Stimulated activated memory B cell treated with anti-CD40 and anti-IgM and Interleukin-4, amounts not matched to agents 10 μg/mL and 1 μg/mL and 100 μg/mL, for 72 hours (primary cell): ENCODE measurements around the gene DHX34.
A peak's percentile ranks its signal among the peaks of the same experiment; 100 is the strongest.
"Not testable (repeated sequence)": the region's sequence is repeated elsewhere in the genome, so short reads cannot be mapped to it uniquely, and the experiment has no call there.

Experiments
- ATAC-seq: fragments of 150-1000 bp; cut with Tn5 transposase; 2 replicates; pipeline ENCODE4 v1.10.0; 2021
- H3K27ac Mint-ChIP-seq: one replicate; pipeline ENCODE4 v1.8.0; 2022; ENCODE audit warnings: mild to moderate bottlenecking, mixed read lengths
- H3K27me3 Mint-ChIP-seq: one replicate; pipeline ENCODE4 v1.8.0; 2022; ENCODE audit warnings: mixed read lengths
- H3K36me3 Mint-ChIP-seq: one replicate; pipeline ENCODE4 v1.8.0; 2022; ENCODE audit warnings: mixed read lengths
- H3K4me1 Mint-ChIP-seq: one replicate; pipeline ENCODE4 v1.8.0; 2022; ENCODE audit warnings: mixed read lengths
- H3K4me3 Mint-ChIP-seq: one replicate; pipeline ENCODE4 v1.8.0; 2022; ENCODE audit warnings: mild to moderate bottlenecking, moderate library complexity, mixed read lengths
- H3K9me3 Mint-ChIP-seq: one replicate; pipeline ENCODE4 v1.8.0; 2022; ENCODE audit warnings: mixed read lengths

DHX34 gene

GRCh38 chr19:47373246-47374240, 24.4 kb downstream of the DHX34 start:
- H3K4me1 Mint-ChIP-seq, result no peaks in the 10 kb centered on the region
- H3K27ac Mint-ChIP-seq, result no peak overlapping the region
- peaks cover 53% of the 10 kb centered on the region for H3K36me3 Mint-ChIP-seq
- no peak for ATAC-seq
- H3K27me3 Mint-ChIP-seq, result no peaks in the 10 kb centered on the region
- no peak overlapping the region for H3K4me3 Mint-ChIP-seq
- no peaks in the 10 kb centered on the region for H3K9me3 Mint-ChIP-seq

- no peaks in the 10 kb centered on the region for H3K9me3 Mint-ChIP-seq
- ATAC-seq, result no peak
- no peaks in the 10 kb centered on the region for H3K4me1 Mint-ChIP-seq
- H3K27ac Mint-ChIP-seq, result no peak overlapping the region
- no peak overlapping the region for H3K4me3 Mint-ChIP-seq
- no peaks in the 10 kb centered on the region for H3K27me3 Mint-ChIP-seq
- peaks cover 52% of the 10 kb centered on the region for H3K36me3 Mint-ChIP-seq
Observed at GRCh38 chr19:47374876-47375693, 26.0 kb downstream of the DHX34 start.

- no peaks in the 10 kb centered on the region for H3K27me3 Mint-ChIP-seq
Observed at GRCh38 chr19:47375694-47376588, 26.8 kb downstream of the DHX34 start.

GRCh38 chr19:47376589-47377144, 27.6 kb downstream of the DHX34 start:
- Mint-ChIP-seq H3K4me1 (peaks cover 12% of the 10 kb centered on the region), H3K27me3 (no peaks in the 10 kb centered on the region), H3K27ac (no peak overlapping the region), H3K9me3 (peaks cover 2% of the 10 kb centered on the region), H3K4me3 (no peak overlapping the region), H3K36me3 (peaks cover 63% of the 10 kb centered on the region)
- no peak for ATAC-seq

More at GRCh38 chr19:47375694-47376588, 26.8 kb downstream of the DHX34 start:
- H3K4me3 Mint-ChIP-seq, result no peak overlapping the region
- no peaks in the 10 kb centered on the region for H3K9me3 Mint-ChIP-seq
- peaks cover 56% of the 10 kb centered on the region for H3K36me3 Mint-ChIP-seq
- peaks cover 5% of the 10 kb centered on the region for H3K4me1 Mint-ChIP-seq
- no peak for ATAC-seq
- H3K27ac Mint-ChIP-seq, result no peak overlapping the region

GRCh38 chr19:47377208-47377701, 28.1 kb downstream of the DHX34 start:
- H3K27me3 Mint-ChIP-seq, result no peaks in the 10 kb centered on the region
- H3K4me1 Mint-ChIP-seq, result peaks cover 18% of the 10 kb centered on the region
- peaks cover 64% of the 10 kb centered on the region for H3K36me3 Mint-ChIP-seq
- no peak overlapping the region for H3K4me3 Mint-ChIP-seq
- peaks cover 2% of the 10 kb centered on the region for H3K9me3 Mint-ChIP-seq
- ATAC-seq, result no peak
- no peak overlapping the region for H3K27ac Mint-ChIP-seq

- H3K27ac Mint-ChIP-seq, result no peak overlapping the region
- H3K4me1 Mint-ChIP-seq, result peaks cover 21% of the 10 kb centered on the region
- no peaks in the 10 kb centered on the region for H3K27me3 Mint-ChIP-seq
- H3K9me3 Mint-ChIP-seq, result peaks cover 2% of the 10 kb centered on the region
- peaks cover 65% of the 10 kb centered on the region for H3K36me3 Mint-ChIP-seq
- ATAC-seq, result no peak
- H3K4me3 Mint-ChIP-seq, result no peak overlapping the region
Observed at GRCh38 chr19:47377801-47378200, 28.7 kb downstream of the DHX34 start.

- Mint-ChIP-seq H3K27ac (no peak overlapping the region), H3K9me3 (peaks cover 2% of the 10 kb centered on the region), H3K4me3 (no peak overlapping the region), H3K36me3 (peaks cover 65% of the 10 kb centered on the region), H3K27me3 (no peaks in the 10 kb centered on the region), H3K4me1 (peaks cover 25% of the 10 kb centered on the region)
- no peak for ATAC-seq
Observed at GRCh38 chr19:47378246-47378645, 29.1 kb downstream of the DHX34 start.

- Mint-ChIP-seq H3K4me3 (no peak overlapping the region), H3K9me3 (peaks cover 2% of the 10 kb centered on the region), H3K36me3 (peaks cover 65% of the 10 kb centered on the region), H3K4me1 (peaks cover 28% of the 10 kb centered on the region), H3K27ac (peak overlapping the region; percentile 24), H3K27me3 (no peaks in the 10 kb centered on the region)
- no peak for ATAC-seq
Observed at GRCh38 chr19:47379381-47379938, 30.3 kb downstream of the DHX34 start.

GRCh38 chr19:47380559-47380958, 31.4 kb downstream of the DHX34 start:
- no peak overlapping the region for H3K27ac Mint-ChIP-seq
- peaks cover 2% of the 10 kb centered on the region for H3K9me3 Mint-ChIP-seq
- no peaks in the 10 kb centered on the region for H3K27me3 Mint-ChIP-seq
- peaks cover 28% of the 10 kb centered on the region for H3K4me1 Mint-ChIP-seq
- peaks cover 65% of the 10 kb centered on the region for H3K36me3 Mint-ChIP-seq
- no peak overlapping the region for H3K4me3 Mint-ChIP-seq
- ATAC-seq, result no peak

GRCh38 chr19:47381121-47381520, 32.0 kb downstream of the DHX34 start:
- Mint-ChIP-seq H3K36me3 (peaks cover 62% of the 10 kb centered on the region), H3K27ac (peak overlapping the region; percentile 67), H3K4me3 (no peak overlapping the region), H3K4me1 (peaks cover 28% of the 10 kb centered on the region), H3K27me3 (no peaks in the 10 kb centered on the region), H3K9me3 (peaks cover 2% of the 10 kb centered on the region)
- no peak for ATAC-seq

GRCh38 chr19:47381653-47382279, 32.7 kb downstream of the DHX34 start:
- H3K27ac Mint-ChIP-seq, result peak overlapping the region; percentile 67
- H3K4me3 Mint-ChIP-seq, result no peak overlapping the region
- H3K27me3 Mint-ChIP-seq, result no peaks in the 10 kb centered on the region
- peaks cover 28% of the 10 kb centered on the region for H3K4me1 Mint-ChIP-seq
- H3K36me3 Mint-ChIP-seq, result peaks cover 58% of the 10 kb centered on the region
- peaks cover 2% of the 10 kb centered on the region for H3K9me3 Mint-ChIP-seq
- ATAC-seq, result peak; percentile 62

GRCh38 chr19:47383890-47384289, 34.8 kb downstream of the DHX34 start:
- H3K4me3 Mint-ChIP-seq, ATAC-seq, H3K27me3 Mint-ChIP-seq, H3K27ac Mint-ChIP-seq, H3K9me3 Mint-ChIP-seq: not testable (repeated sequence)
- H3K36me3 Mint-ChIP-seq, result peaks cover 37% of the 10 kb centered on the region
- H3K4me1 Mint-ChIP-seq, result peaks cover 28% of the 10 kb centered on the region

GRCh38 chr19:47384533-47384932, 35.4 kb downstream of the DHX34 start:
- H3K27ac Mint-ChIP-seq, H3K4me3 Mint-ChIP-seq, H3K27me3 Mint-ChIP-seq, ATAC-seq, H3K9me3 Mint-ChIP-seq: not testable (repeated sequence)
- Mint-ChIP-seq H3K4me1 (peaks cover 28% of the 10 kb centered on the region), H3K36me3 (peaks cover 31% of the 10 kb centered on the region)

- Mint-ChIP-seq H3K36me3 (peaks cover 10% of the 10 kb centered on the region), H3K4me1 (peaks cover 27% of the 10 kb centered on the region), H3K27me3 (peaks cover 17% of the 10 kb centered on the region)
- not testable (repeated sequence) for H3K4me3 Mint-ChIP-seq, ATAC-seq, H3K27ac Mint-ChIP-seq, H3K9me3 Mint-ChIP-seq
Observed at GRCh38 chr19:47386582-47386981, 37.5 kb downstream of the DHX34 start.
